GM10847 (cell line): ENCODE results near the gene EHMT1.

Experiments used
- POLR2A ChIP-seq: IDR thresholded peaks from 2 replicates; pipeline ENCODE4 v1.6.1; 2011; ENCODE audit not compliant: insufficient read length; ENCODE audit errors: extremely low read depth

EHMT1 gene

GRCh38 chr9:137778914-137779313 lies 160.1 kb downstream of the EHMT1 start:
- no peak for TF ChIP-seq POLR2A

GRCh38 chr9:137781906-137782585 lies 163.2 kb downstream of the EHMT1 start:
- no peak for TF ChIP-seq POLR2A

- TF ChIP-seq POLR2A: no peak
These were observed 164.7 kb downstream of the EHMT1 start for GRCh38 chr9:137783521-137783920.

GRCh38 chr9:137784046-137784445 lies 165.2 kb downstream of the EHMT1 start:
- no peak for TF ChIP-seq POLR2A

GRCh38 chr9:137784641-137785513 lies 166.1 kb downstream of the EHMT1 start:
- no peak for TF ChIP-seq POLR2A

- TF ChIP-seq POLR2A: no peak
These were observed 166.9 kb downstream of the EHMT1 start for GRCh38 chr9:137785704-137786161.

GRCh38 chr9:137786511-137786920 lies 167.7 kb downstream of the EHMT1 start:
- no peak for TF ChIP-seq POLR2A

GRCh38 chr9:137787381-137787780 lies 168.6 kb downstream of the EHMT1 start:
- no peak for TF ChIP-seq POLR2A

- TF ChIP-seq POLR2A: no peak
These were observed 169.1 kb downstream of the EHMT1 start for GRCh38 chr9:137787786-137788505.

GRCh38 chr9:137788561-137789294 lies 169.9 kb downstream of the EHMT1 start:
- TF ChIP-seq POLR2A: no peak

- no peak for TF ChIP-seq POLR2A
These were observed 170.6 kb downstream of the EHMT1 start for GRCh38 chr9:137789295-137789895.

- no peak for TF ChIP-seq POLR2A
These were observed 173.1 kb downstream of the EHMT1 start for GRCh38 chr9:137791947-137792346.

GRCh38 chr9:137793196-137793841 lies 174.5 kb downstream of the EHMT1 start:
- no peak for TF ChIP-seq POLR2A

GRCh38 chr9:137795156-137795666 lies 176.4 kb downstream of the EHMT1 start:
- no peak for TF ChIP-seq POLR2A
